HepG2 (cell line): ENCODE results near the gene PRCD. TPM values are rescaled to one million over a fixed set of nuclear protein-coding genes. Genes with fewer than 3 reads are reported as not detected.

Experiments used
- CENPX ChIP-seq: sonication (generic); formaldehyde crosslinking; IDR thresholded peaks from 2 replicates; pipeline ENCODE4 v1.9.0; 2021; ENCODE audit warnings: mild to moderate bottlenecking, missing genetic modification reagents, moderate library complexity
- FOXJ3 ChIP-seq: sonication (generic); formaldehyde crosslinking; IDR thresholded peaks from 2 replicates; pipeline ENCODE4 v1.4.0; 2020; ENCODE audit warnings: missing genetic modification reagents, mild to moderate bottlenecking, borderline replicate concordance
- HNRNPK ChIP-seq: fragments of 200-400 bp; formaldehyde crosslinking; IDR thresholded peaks from 2 replicates; pipeline ENCODE4 v1.6.1; 2018; ENCODE audit warnings: low read length, low read depth, moderate library complexity, mild to moderate bottlenecking; ENCODE audit not compliant: poor library complexity, severe bottlenecking
- MEIS1 ChIP-seq: sonication (generic); formaldehyde crosslinking; IDR thresholded peaks from 2 replicates; pipeline ENCODE4 v1.9.0; 2021; ENCODE audit warnings: mild to moderate bottlenecking, missing genetic modification reagents, moderate library complexity, borderline replicate concordance
- NCOA5 ChIP-seq: sonication (generic); formaldehyde crosslinking; IDR thresholded peaks from 2 replicates; pipeline ENCODE4 v1.4.0; 2020; ENCODE audit warnings: missing genetic modification reagents
- SMARCE1 ChIP-seq: fragments of 450-650 bp; IDR thresholded peaks from 2 replicates; pipeline ENCODE4 v1.6.1; 2017; ENCODE audit warnings: borderline replicate concordance
- SOX13 ChIP-seq, 3 experiments: fragments of 450-650 bp in 1 of 3; sonication (generic) in 1 of 3; formaldehyde crosslinking in 1 of 3; IDR thresholded peaks in 2 of 3; conservative IDR thresholded peaks in 1 of 3; 2 replicates each; pipeline versions ENCODE4 v1.5.0 to v1.6.1; 2016 to 2020; ENCODE audit warnings: antibody characterized with exemption in 1 of 3, mild to moderate bottlenecking in 1 of 3, missing compliant biosample characterization in 1 of 3, missing genetic modification reagents in 1 of 3, moderate library complexity in 1 of 3
- SRSF1 ChIP-seq: fragments of 200-400 bp; formaldehyde crosslinking; optimal IDR thresholded peaks from 2 replicates; pipeline ENCODE3; 2017; ENCODE audit warnings: mild to moderate bottlenecking, low read depth, low read length, moderate library complexity
- ZNF333 ChIP-seq: sonication (generic); formaldehyde crosslinking; IDR thresholded peaks from 2 replicates; pipeline ENCODE4 v1.4.0; 2020; ENCODE audit warnings: mild to moderate bottlenecking, missing genetic modification reagents, borderline replicate concordance
- ZNF674 ChIP-seq: sonication (generic); formaldehyde crosslinking; IDR thresholded peaks from 2 replicates; pipeline ENCODE4 v1.5.0; 2020; ENCODE audit warnings: low read depth, mild to moderate bottlenecking, missing genetic modification reagents
- ZNF761 ChIP-seq: sonication (generic); formaldehyde crosslinking; conservative IDR thresholded peaks from 2 replicates; pipeline ENCODE4 v1.4.0; 2020; ENCODE audit warnings: mild to moderate bottlenecking, missing genetic modification reagents
- ZNF772 ChIP-seq: sonication (generic); formaldehyde crosslinking; IDR thresholded peaks from 2 replicates; pipeline ENCODE4 v1.5.0; 2020; ENCODE audit warnings: mild to moderate bottlenecking, missing genetic modification reagents
- polyA plus RNA-seq, 8 experiments: library from polyadenylated mRNA; depleted of rRNA in 3 of 8; stranded (reverse) in 7 of 8; unstranded in 1 of 8; fragments of >200 nt; fragmentation: Illumina TruSeq in 4 of 8; extraction: Trizol in 4 of 8; gene quantifications; 2 replicates each; pipeline versions ENCODE4 v1.2.1 to v1.2.3, GENCODE V29; 2011 to 2016; ENCODE audit warnings: low read depth in 4 of 8, missing spikeins in 1 of 8, mixed read lengths in 1 of 8; ENCODE audit not compliant: insufficient read depth in 1 of 8
- total RNA-seq, 5 experiments: library from RNA; depleted of rRNA; stranded (reverse); fragments of >200 nt; fragmentation: Illumina TruSeq; extraction: Trizol; gene quantifications; 2 replicates each; pipeline ENCODE4 v1.2.3, GENCODE V29; 2016; ENCODE audit warnings: low read depth in 1 of 5
- TF ChIP-seq, protein P1 (sequence below): sonication (generic); formaldehyde crosslinking; IDR thresholded peaks from 2 replicates; pipeline ENCODE4 v1.4.0; 2020; ENCODE audit warnings: low read depth, missing genetic modification reagents
- TF ChIP-seq, protein P2 (sequence below): sonication (generic); formaldehyde crosslinking; conservative IDR thresholded peaks from 2 replicates; pipeline ENCODE4 v1.4.0; 2020; ENCODE audit warnings: mild to moderate bottlenecking, missing genetic modification reagents, moderate library complexity
- TF ChIP-seq, protein P3 (sequence below): sonication (generic); formaldehyde crosslinking; IDR thresholded peaks from 2 replicates; pipeline ENCODE4 v1.4.0; 2020; ENCODE audit warnings: missing genetic modification reagents, borderline replicate concordance
- TF ChIP-seq, protein P4 (sequence below): sonication (generic); formaldehyde crosslinking; IDR thresholded peaks from 2 replicates; pipeline ENCODE4 v1.4.0; 2020; ENCODE audit warnings: mild to moderate bottlenecking, missing genetic modification reagents

PRCD gene
- total and polyA plus RNA-seq, 2 of the 13 experiments (the other 11 are each of a cell fraction or from before 2014, with no cell fraction given), result 0.51 TPM; not detected in 1

DNA sequence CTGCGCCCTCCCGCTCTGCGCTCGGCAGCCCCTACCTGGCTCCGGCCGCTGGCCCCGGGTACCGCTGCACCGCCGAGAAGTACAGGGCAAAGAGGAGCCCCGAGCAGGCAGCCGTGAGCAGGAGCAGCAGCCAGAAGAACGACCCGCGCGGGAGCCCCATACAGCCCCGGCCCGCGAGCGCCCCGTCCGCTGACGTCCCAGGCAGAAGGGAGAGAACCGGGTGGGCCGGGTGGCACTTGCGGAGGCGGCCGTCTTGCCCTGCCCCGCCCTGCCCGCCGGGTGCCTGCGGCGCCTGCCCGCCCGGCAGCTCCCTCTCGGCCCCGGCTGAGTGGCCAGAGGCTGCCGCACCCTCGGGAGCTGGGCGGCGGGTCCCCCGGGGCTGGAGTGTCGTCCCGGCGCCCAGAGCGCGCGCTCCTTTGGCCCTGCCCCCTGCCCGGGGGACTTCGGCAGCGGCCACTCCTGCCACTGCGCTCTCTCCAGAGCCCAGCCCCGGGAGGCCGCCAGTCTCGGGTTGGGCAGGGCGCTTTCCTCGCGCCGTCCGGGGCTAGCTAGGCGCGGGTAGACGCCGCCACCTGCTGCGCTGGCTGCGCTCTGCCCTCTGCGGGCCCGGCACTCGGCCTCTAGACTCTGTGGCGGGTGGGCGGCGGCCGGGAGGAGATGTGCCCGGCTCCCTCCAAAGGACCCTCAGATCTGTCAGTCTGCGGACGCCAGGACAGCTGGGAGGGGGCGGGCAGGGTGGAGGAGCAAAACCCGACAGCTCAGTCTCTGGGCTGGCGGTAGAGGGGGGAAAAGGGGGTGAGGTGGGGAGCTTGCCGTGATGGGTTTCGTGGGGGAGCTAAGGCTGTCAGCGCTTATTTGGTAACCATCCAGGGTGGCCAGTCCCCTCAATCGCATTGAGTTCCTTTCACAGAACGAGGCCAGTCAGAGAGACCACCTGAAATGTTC, 46.1 kb downstream of the PRCD start, which contains the start of gene ST6GALNAC2 (continued):
- TF ChIP-seq ZNF772 (no peak), SRSF1 (no peak), SOX13 (IDR thresholded peaks at IDR 0.05) (no peak), SOX13 (CRISPR knock-in tag; conservative IDR thresholded peaks at IDR 0.05 in 1 of 2, IDR thresholded peaks at IDR 0.05 in 1 of 2) (peak in 1 of 2 experiments; percentile 37; a peak in 1 of 4 replicates), HNRNPK (peak; percentile 18), CENPX (no peak), FOXJ3 (CRISPR knock-in tag) (no peak), ZNF674 (CRISPR knock-in tag) (no peak), ZNF761 (no peak; the same call in 1 of the 2 replicates), MEIS1 (CRISPR knock-in tag) (peak; percentile 46; the same call in 1 of the 2 replicates), ZNF333 (CRISPR knock-in tag) (no peak), SMARCE1 (no peak), NCOA5 (no peak)
- TF ChIP-seq, protein P1, sequence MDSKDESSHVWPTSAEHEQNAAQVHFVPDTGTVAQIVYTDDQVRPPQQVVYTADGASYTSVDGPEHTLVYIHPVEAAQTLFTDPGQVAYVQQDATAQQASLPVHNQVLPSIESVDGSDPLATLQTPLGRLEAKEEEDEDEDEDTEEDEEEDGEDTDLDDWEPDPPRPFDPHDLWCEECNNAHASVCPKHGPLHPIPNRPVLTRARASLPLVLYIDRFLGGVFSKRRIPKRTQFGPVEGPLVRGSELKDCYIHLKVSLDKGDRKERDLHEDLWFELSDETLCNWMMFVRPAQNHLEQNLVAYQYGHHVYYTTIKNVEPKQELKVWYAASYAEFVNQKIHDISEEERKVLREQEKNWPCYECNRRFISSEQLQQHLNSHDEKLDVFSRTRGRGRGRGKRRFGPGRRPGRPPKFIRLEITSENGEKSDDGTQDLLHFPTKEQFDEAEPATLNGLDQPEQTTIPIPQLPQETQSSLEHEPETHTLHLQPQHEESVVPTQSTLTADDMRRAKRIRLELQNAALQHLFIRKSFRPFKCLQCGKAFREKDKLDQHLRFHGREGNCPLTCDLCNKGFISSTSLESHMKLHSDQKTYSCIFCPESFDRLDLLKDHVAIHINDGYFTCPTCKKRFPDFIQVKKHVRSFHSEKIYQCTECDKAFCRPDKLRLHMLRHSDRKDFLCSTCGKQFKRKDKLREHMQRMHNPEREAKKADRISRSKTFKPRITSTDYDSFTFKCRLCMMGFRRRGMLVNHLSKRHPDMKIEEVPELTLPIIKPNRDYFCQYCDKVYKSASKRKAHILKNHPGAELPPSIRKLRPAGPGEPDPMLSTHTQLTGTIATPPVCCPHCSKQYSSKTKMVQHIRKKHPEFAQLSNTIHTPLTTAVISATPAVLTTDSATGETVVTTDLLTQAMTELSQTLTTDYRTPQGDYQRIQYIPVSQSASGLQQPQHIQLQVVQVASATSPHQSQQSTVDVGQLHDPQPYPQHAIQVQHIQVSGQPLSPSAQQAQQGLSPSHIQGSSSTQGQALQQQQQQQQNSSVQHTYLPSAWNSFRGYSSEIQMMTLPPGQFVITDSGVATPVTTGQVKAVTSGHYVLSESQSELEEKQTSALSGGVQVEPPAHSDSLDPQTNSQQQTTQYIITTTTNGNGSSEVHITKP (CRISPR knock-in tag), result no peak
- TF ChIP-seq, protein P2, sequence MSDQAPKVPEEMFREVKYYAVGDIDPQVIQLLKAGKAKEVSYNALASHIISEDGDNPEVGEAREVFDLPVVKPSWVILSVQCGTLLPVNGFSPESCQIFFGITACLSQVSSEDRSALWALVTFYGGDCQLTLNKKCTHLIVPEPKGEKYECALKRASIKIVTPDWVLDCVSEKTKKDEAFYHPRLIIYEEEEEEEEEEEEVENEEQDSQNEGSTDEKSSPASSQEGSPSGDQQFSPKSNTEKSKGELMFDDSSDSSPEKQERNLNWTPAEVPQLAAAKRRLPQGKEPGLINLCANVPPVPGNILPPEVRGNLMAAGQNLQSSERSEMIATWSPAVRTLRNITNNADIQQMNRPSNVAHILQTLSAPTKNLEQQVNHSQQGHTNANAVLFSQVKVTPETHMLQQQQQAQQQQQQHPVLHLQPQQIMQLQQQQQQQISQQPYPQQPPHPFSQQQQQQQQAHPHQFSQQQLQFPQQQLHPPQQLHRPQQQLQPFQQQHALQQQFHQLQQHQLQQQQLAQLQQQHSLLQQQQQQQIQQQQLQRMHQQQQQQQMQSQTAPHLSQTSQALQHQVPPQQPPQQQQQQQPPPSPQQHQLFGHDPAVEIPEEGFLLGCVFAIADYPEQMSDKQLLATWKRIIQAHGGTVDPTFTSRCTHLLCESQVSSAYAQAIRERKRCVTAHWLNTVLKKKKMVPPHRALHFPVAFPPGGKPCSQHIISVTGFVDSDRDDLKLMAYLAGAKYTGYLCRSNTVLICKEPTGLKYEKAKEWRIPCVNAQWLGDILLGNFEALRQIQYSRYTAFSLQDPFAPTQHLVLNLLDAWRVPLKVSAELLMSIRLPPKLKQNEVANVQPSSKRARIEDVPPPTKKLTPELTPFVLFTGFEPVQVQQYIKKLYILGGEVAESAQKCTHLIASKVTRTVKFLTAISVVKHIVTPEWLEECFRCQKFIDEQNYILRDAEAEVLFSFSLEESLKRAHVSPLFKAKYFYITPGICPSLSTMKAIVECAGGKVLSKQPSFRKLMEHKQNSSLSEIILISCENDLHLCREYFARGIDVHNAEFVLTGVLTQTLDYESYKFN (CRISPR knock-in tag), result no peak
- TF ChIP-seq, protein P3, sequence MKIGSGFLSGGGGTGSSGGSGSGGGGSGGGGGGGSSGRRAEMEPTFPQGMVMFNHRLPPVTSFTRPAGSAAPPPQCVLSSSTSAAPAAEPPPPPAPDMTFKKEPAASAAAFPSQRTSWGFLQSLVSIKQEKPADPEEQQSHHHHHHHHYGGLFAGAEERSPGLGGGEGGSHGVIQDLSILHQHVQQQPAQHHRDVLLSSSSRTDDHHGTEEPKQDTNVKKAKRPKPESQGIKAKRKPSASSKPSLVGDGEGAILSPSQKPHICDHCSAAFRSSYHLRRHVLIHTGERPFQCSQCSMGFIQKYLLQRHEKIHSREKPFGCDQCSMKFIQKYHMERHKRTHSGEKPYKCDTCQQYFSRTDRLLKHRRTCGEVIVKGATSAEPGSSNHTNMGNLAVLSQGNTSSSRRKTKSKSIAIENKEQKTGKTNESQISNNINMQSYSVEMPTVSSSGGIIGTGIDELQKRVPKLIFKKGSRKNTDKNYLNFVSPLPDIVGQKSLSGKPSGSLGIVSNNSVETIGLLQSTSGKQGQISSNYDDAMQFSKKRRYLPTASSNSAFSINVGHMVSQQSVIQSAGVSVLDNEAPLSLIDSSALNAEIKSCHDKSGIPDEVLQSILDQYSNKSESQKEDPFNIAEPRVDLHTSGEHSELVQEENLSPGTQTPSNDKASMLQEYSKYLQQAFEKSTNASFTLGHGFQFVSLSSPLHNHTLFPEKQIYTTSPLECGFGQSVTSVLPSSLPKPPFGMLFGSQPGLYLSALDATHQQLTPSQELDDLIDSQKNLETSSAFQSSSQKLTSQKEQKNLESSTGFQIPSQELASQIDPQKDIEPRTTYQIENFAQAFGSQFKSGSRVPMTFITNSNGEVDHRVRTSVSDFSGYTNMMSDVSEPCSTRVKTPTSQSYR (CRISPR knock-in tag), result peak; percentile 59; the same call in 1 of the 2 replicates
- TF ChIP-seq, protein P4, sequence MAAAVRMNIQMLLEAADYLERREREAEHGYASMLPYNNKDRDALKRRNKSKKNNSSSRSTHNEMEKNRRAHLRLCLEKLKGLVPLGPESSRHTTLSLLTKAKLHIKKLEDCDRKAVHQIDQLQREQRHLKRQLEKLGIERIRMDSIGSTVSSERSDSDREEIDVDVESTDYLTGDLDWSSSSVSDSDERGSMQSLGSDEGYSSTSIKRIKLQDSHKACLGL, result no peak
